ENCODE results near the gene PLXNB3. TPM values are rescaled to one million over a fixed set of nuclear protein-coding genes. Genes with fewer than 3 reads are reported as not detected.
"Not testable (repeated sequence)": the region's sequence is repeated elsewhere in the genome, so short reads cannot be mapped to it uniquely, and the experiment has no call there.

The PLXNB3 gene
- total RNA-seq, 1 experiment from 2014 or later = 5.0 TPM

GRCh38 chrX:153732401-153732800 lies 31.6 kb upstream of the PLXNB3 start:
- no peak for DNase-seq (ENCODE audit: low read depth)

GRCh38 chrX:153733651-153734240 lies 30.3 kb upstream of the PLXNB3 start:
- no peak for DNase-seq (ENCODE audit: low read depth)

- no peak for DNase-seq (ENCODE audit: low read depth)
Measured at GRCh38 chrX:153734871-153735270, 29.2 kb upstream of the PLXNB3 start.

GRCh38 chrX:153735274-153735673 lies 28.8 kb upstream of the PLXNB3 start:
- no peak for DNase-seq (ENCODE audit: low read depth)

GRCh38 chrX:153736071-153736820 lies 27.8 kb upstream of the PLXNB3 start:
- no peak for DNase-seq (ENCODE audit: low read depth)

- DNase-seq (ENCODE audit: low read depth) = no peak
Measured at GRCh38 chrX:153736871-153737441, 27.1 kb upstream of the PLXNB3 start.

GRCh38 chrX:153738056-153738605 lies 25.9 kb upstream of the PLXNB3 start:
- no peak for DNase-seq (ENCODE audit: low read depth)

- no peak for DNase-seq (ENCODE audit: low read depth)
Measured at GRCh38 chrX:153739754-153740486, 24.1 kb upstream of the PLXNB3 start.

GRCh38 chrX:153740631-153741222 lies 23.3 kb upstream of the PLXNB3 start:
- no peak for DNase-seq (ENCODE audit: low read depth)

GRCh38 chrX:153741446-153741845 lies 22.6 kb upstream of the PLXNB3 start:
- no peak for DNase-seq (ENCODE audit: low read depth)

- not testable (repeated sequence) for DNase-seq (ENCODE audit: low read depth)
Measured at GRCh38 chrX:153742111-153742510, 21.9 kb upstream of the PLXNB3 start.

GRCh38 chrX:153742796-153743467 lies 21.1 kb upstream of the PLXNB3 start:
- not testable (repeated sequence) for DNase-seq (ENCODE audit: low read depth)

GRCh38 chrX:153743468-153744209 lies 20.4 kb upstream of the PLXNB3 start:
- not testable (repeated sequence) for DNase-seq (ENCODE audit: low read depth)

GRCh38 chrX:153744210-153745066 lies 19.6 kb upstream of the PLXNB3 start:
- no peak for DNase-seq (ENCODE audit: low read depth)

- DNase-seq (ENCODE audit: low read depth) = not testable (repeated sequence)
Measured at GRCh38 chrX:153745067-153745433, 19.0 kb upstream of the PLXNB3 start.

- DNase-seq (ENCODE audit: low read depth) = no peak
Measured at GRCh38 chrX:153746359-153746758, 17.7 kb upstream of the PLXNB3 start.

- DNase-seq (ENCODE audit: low read depth) = not testable (repeated sequence)
Measured at GRCh38 chrX:153746991-153747390, 17.1 kb upstream of the PLXNB3 start.

- DNase-seq (ENCODE audit: low read depth) = not testable (repeated sequence)
Measured at GRCh38 chrX:153749017-153749416, 15.0 kb upstream of the PLXNB3 start.

- DNase-seq (ENCODE audit: low read depth) = no peak
Measured at GRCh38 chrX:153750127-153750774, 13.8 kb upstream of the PLXNB3 start.
